ENCODE results near the gene WDR20. TPM values are rescaled to one million over a fixed set of nuclear protein-coding genes. Genes with fewer than 3 reads are reported as not detected.

The WDR20 gene
- total and polyA plus RNA-seq, 2 donors (not counting 3 experiments of a cell fraction or from before 2014, with no cell fraction given): 12.2 to 22.4 TPM

DNA sequence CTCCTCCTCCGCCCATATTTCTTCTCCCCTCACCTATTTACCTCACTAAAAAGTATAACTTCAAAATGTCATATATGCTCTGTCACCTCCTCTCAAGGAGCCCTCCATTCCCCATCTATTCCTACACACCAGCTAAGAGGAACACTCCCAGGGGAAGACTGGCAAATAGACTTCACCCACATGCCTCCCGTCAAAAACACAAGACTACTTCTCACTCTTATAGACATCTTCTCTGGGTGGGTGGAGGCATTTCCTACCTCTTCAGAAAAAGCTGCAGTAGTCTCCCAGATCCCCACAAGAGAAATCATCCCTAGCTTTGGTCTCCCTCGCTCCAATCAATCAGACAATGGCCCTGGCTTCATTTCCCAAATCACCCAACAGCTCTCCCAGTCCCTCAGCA, 99.1 kb downstream of the WDR20 start:
- CTCF ChIA-PET: interaction anchor here (4.1 kb wide), 1 partner anchor 75 kb away, joined by 32 read pairs; no protein-coding TSS in a partner anchor
- Histone ChIP-seq H3K36me3 (ENCODE audit: control insufficient read depth in 2 of 2, extremely low read depth in 1 of 2, insufficient read depth in 2 of 2, low read length in 2 of 2) (no peaks in the 10 kb centered on the region), H2AFZ (ENCODE audit: low read depth, low read length) (no peak overlapping the region), H3K9me3 (replicated peaks; ENCODE audit: control insufficient read depth, insufficient read depth, low read length) (no peaks in the 10 kb centered on the region), H3K27ac (ENCODE audit: insufficient read depth, low read depth, low read length) (no peak overlapping the region), H3K9me1 (replicated peaks; ENCODE audit: control insufficient read depth, extremely low read depth, insufficient read depth, low read length) (no peaks in the 10 kb centered on the region), H3K9ac (replicated peaks; ENCODE audit: extremely low read depth, insufficient read depth, low read length) (no peak overlapping the region), H3K27me3 (ENCODE audit: control insufficient read depth in 2 of 2, insufficient read depth in 2 of 2, low read length in 2 of 2) (no peaks in the 10 kb centered on the region), H4K20me1 (replicated peaks; ENCODE audit: control insufficient read depth, extremely low read depth, insufficient read depth, low read length) (no peaks in the 10 kb centered on the region), H3K4me2 (ENCODE audit: insufficient read depth, low read length) (no peak overlapping the region), H3K4me1 (ENCODE audit: control insufficient read depth, extremely low read depth, insufficient read depth, low read length) (peaks cover 3% of the 10 kb centered on the region), H3K79me2 (ENCODE audit: control insufficient read depth, insufficient read depth, low read length) (no peaks in the 10 kb centered on the region), H3K4me3 (replicated peaks in 1 of 3; ENCODE audit: insufficient read depth in 1 of 3, low read depth in 1 of 3, low read length in 3 of 3) (no peak overlapping the region)
- POLR2A ChIA-PET: no interaction called here
- intact Hi-C loops (cut with micrococcal nuclease) (loop anchor here (10.0 kb wide), 1 partner anchor 276 kb away; no protein-coding TSS in a partner anchor), dilution Hi-C loops (cut with MboI; ENCODE audit: extremely low pct_ligation_motif_present, low sequenced_read_pairs) (no loop called here)
- FAIRE-seq (no peak), DNase-seq (ENCODE audit: low read depth, low spot score) (no peak)
- no peak for TF ChIP-seq MYC (IDR thresholded peaks at IDR 0.05; ENCODE audit: low read depth, low read length)
- TF ChIP-seq JUN (IDR thresholded peaks at IDR 0.05; ENCODE audit: borderline replicate concordance, insufficient read depth, insufficient read length, low read depth): no peak
- TF ChIP-seq EZH2 (IDR thresholded peaks at IDR 0.05; ENCODE audit: borderline replicate concordance, low read depth, low read length, severe bottlenecking): no peak
- TF ChIP-seq FOS (IDR thresholded peaks at IDR 0.05; ENCODE audit: borderline replicate concordance, insufficient read depth, low read length): no peak
- TF ChIP-seq, protein P1, sequence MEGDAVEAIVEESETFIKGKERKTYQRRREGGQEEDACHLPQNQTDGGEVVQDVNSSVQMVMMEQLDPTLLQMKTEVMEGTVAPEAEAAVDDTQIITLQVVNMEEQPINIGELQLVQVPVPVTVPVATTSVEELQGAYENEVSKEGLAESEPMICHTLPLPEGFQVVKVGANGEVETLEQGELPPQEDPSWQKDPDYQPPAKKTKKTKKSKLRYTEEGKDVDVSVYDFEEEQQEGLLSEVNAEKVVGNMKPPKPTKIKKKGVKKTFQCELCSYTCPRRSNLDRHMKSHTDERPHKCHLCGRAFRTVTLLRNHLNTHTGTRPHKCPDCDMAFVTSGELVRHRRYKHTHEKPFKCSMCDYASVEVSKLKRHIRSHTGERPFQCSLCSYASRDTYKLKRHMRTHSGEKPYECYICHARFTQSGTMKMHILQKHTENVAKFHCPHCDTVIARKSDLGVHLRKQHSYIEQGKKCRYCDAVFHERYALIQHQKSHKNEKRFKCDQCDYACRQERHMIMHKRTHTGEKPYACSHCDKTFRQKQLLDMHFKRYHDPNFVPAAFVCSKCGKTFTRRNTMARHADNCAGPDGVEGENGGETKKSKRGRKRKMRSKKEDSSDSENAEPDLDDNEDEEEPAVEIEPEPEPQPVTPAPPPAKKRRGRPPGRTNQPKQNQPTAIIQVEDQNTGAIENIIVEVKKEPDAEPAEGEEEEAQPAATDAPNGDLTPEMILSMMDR (IDR thresholded peaks at IDR 0.05; ENCODE audit: extremely low read depth in 1 of 2, insufficient read depth in 1 of 2, low read depth in 1 of 2, low read length in 2 of 2): no peak
- no peak for TF ChIP-seq POLR2AphosphoS5 (IDR thresholded peaks at IDR 0.05; ENCODE audit: insufficient read depth, low read depth, low read length)
- TF ChIP-seq, protein P2, sequence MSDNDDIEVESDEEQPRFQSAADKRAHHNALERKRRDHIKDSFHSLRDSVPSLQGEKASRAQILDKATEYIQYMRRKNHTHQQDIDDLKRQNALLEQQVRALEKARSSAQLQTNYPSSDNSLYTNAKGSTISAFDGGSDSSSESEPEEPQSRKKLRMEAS (IDR thresholded peaks at IDR 0.05; ENCODE audit: insufficient read depth, insufficient read length): no peak
- TF ChIP-seq GATA2 (IDR thresholded peaks at IDR 0.05; ENCODE audit: insufficient read depth, insufficient read length, low read depth, low read length): no peak
- TF ChIP-seq POLR2A (IDR thresholded peaks at IDR 0.05; ENCODE audit: low read depth, low read length): no peak
- BruUV-seq (replicated peaks): no TSS peak
